HG02571 (cell line): ENCODE data around the gene CNTN5.

Experiments used
- ATAC-seq: cut with Tn5 transposase; IDR thresholded peaks from one replicate; pipeline ENCODE4 v1.9.1; 2021; ENCODE audit warnings: mild to moderate bottlenecking, moderate library complexity; ENCODE audit not compliant: unreplicated experiment

CNTN5 gene

GRCh38 chr11:99501655-99502054, 480.9 kb downstream of the CNTN5 start:
- ATAC-seq: no peak

- no peak for ATAC-seq
These were observed 484.6 kb downstream of the CNTN5 start for GRCh38 chr11:99505316-99505715.

GRCh38 chr11:99505831-99506230, 485.1 kb downstream of the CNTN5 start:
- ATAC-seq: no peak

GRCh38 chr11:99509863-99510262, 489.1 kb downstream of the CNTN5 start:
- ATAC-seq: no peak

GRCh38 chr11:99513368-99513767, 492.6 kb downstream of the CNTN5 start:
- no peak for ATAC-seq

GRCh38 chr11:99519095-99519494, 498.3 kb downstream of the CNTN5 start:
- no peak for ATAC-seq

GRCh38 chr11:99522467-99523173, 501.9 kb downstream of the CNTN5 start:
- no peak for ATAC-seq

- no peak for ATAC-seq
These were observed 510.7 kb downstream of the CNTN5 start for GRCh38 chr11:99531468-99531867.

GRCh38 chr11:99534812-99535211, 514.1 kb downstream of the CNTN5 start:
- no peak for ATAC-seq

GRCh38 chr11:99535406-99535805, 514.7 kb downstream of the CNTN5 start:
- ATAC-seq: no peak

GRCh38 chr11:99535819-99536218, 515.1 kb downstream of the CNTN5 start:
- no peak for ATAC-seq

GRCh38 chr11:99537681-99538080, 516.9 kb downstream of the CNTN5 start:
- ATAC-seq: no peak

- no peak for ATAC-seq
These were observed 524.9 kb downstream of the CNTN5 start for GRCh38 chr11:99545616-99546015.

- no peak for ATAC-seq
These were observed 527.5 kb downstream of the CNTN5 start for GRCh38 chr11:99548264-99548663.

GRCh38 chr11:99554232-99554903, 533.6 kb downstream of the CNTN5 start:
- ATAC-seq: no peak

- no peak for ATAC-seq
These were observed 534.7 kb downstream of the CNTN5 start for GRCh38 chr11:99555486-99555885.

- no peak for ATAC-seq
These were observed 544.6 kb downstream of the CNTN5 start for GRCh38 chr11:99565333-99565732.

GRCh38 chr11:99567334-99567956, 546.7 kb downstream of the CNTN5 start:
- no peak for ATAC-seq

- no peak for ATAC-seq
These were observed 548.1 kb downstream of the CNTN5 start for GRCh38 chr11:99568808-99569207.

GRCh38 chr11:99571094-99571493, 550.3 kb downstream of the CNTN5 start:
- ATAC-seq: no peak

- ATAC-seq: no peak
These were observed 564.1 kb downstream of the CNTN5 start for GRCh38 chr11:99584830-99585229.

- ATAC-seq: no peak
These were observed 564.9 kb downstream of the CNTN5 start for GRCh38 chr11:99585606-99586005.
